Transverse colon (tissue), 4 donors: Measurements from ENCODE around the gene SYT7.
A peak's percentile ranks its signal among the peaks of the same experiment; 100 is the strongest.

Source experiments
- POLR2A ChIP-seq: fragments of 450-650 bp; IDR thresholded peaks from one replicate; pipeline ENCODE4 v1.6.1; 2016; ENCODE audit warnings: antibody characterized with exemption, mild to moderate bottlenecking, moderate library complexity
- POLR2AphosphoS5 ChIP-seq, 3 donors: sonication (generic); formaldehyde crosslinking; IDR thresholded peaks; one replicate each; pipeline ENCODE4 v1.6.1; 2016; ENCODE audit warnings: antibody characterized with exemption in 3 of 3
- TF ChIP-seq, protein P1 (sequence below), 5 experiments: fragments of 200-600 bp in 3 of 5; fragments of 450-650 bp in 2 of 5; sonication (generic) in 3 of 5; IDR thresholded peaks; 1 replicate in 2 of 5; 2 replicates in 3 of 5; pipeline ENCODE4 v1.5.1; 2016 to 2017; ENCODE audit warnings: antibody characterized with exemption in 5 of 5, inconsistent platforms in 3 of 5, mild to moderate bottlenecking in 2 of 5, moderate library complexity in 1 of 5

DNA sequence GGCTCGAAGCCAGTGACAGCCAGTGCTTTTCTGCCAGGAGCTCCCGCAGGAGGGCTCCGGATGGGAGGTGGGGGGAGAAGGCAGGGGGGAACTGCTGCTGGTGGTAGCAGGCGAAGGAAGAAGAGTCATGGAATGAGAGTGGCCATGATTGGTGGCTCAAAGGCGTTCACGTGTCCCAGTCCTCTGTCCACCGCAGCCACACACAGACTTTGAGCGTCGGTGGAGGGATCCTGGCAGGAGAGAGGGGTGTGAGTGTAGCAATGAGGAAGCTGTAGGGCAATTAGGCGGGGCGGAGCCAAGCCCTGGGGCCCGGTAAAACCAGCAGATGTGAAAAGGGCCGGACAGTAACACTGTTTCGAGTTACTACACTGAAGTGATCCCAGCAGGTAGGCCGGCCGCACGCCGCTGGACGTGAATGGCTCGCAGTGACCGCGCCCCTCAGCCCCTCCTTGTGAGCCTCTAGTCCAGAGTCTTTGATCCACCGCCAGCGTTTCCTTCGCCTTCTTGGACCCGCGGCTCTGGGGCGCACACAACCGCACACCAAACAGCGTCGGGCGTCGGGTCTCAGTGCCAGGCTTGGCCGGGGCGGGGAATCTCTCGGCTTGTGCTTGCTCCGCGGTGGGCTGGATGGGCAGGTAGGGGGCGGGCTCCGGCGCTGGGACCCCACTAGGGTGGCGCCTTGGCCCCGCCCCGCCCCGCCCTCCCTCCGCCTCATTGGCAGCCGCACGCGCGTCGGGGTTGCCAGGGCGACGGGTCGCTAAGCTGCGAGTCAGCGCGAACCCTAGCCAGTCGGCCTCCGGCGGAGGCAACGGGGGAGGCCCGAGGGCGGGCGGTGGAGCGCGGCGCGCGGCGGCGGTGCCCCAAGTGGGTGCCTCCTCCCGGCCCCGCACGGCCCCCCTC is 72.7 kb downstream of the SYT7 start, which contains the start of gene LRRC10B:
- TF ChIP-seq POLR2AphosphoS5 (IDR thresholded peaks at IDR 0.05) (peak in 1 of 3 donors; percentile 9), POLR2A (peak; percentile 25)
- TF ChIP-seq, protein P1, sequence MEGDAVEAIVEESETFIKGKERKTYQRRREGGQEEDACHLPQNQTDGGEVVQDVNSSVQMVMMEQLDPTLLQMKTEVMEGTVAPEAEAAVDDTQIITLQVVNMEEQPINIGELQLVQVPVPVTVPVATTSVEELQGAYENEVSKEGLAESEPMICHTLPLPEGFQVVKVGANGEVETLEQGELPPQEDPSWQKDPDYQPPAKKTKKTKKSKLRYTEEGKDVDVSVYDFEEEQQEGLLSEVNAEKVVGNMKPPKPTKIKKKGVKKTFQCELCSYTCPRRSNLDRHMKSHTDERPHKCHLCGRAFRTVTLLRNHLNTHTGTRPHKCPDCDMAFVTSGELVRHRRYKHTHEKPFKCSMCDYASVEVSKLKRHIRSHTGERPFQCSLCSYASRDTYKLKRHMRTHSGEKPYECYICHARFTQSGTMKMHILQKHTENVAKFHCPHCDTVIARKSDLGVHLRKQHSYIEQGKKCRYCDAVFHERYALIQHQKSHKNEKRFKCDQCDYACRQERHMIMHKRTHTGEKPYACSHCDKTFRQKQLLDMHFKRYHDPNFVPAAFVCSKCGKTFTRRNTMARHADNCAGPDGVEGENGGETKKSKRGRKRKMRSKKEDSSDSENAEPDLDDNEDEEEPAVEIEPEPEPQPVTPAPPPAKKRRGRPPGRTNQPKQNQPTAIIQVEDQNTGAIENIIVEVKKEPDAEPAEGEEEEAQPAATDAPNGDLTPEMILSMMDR (IDR thresholded peaks at IDR 0.05): no peak
